Liver (tissue), 9 donors: ENCODE results near the gene KLKB1. TPM values are rescaled to one million over a fixed set of nuclear protein-coding genes. Genes with fewer than 3 reads are reported as not detected.

Experiments
- DNase-seq: peaks from one replicate; pipeline ENCODE4 v3.0.0-alpha.2; 2017; ENCODE audit warnings: low spot score
- H3K27ac ChIP-seq, 2 donors: one replicate each; pipeline ENCODE4 v1.7.0; 2013; ENCODE audit warnings: inconsistent platforms in 2 of 2, low read length in 2 of 2, control low read depth in 1 of 2, low read depth in 1 of 2, mild to moderate bottlenecking in 1 of 2
- H3K27me3 ChIP-seq, 4 donors: one replicate each; pipeline versions ENCODE4 v1.6.1 to v1.7.0; 2013; ENCODE audit warnings: low read length in 3 of 4, inconsistent platforms in 1 of 4, mild to moderate bottlenecking in 1 of 4, moderate library complexity in 1 of 4; ENCODE audit not compliant: control insufficient read depth in 4 of 4, insufficient read depth in 4 of 4
- H3K36me3 ChIP-seq, 4 donors: one replicate each; pipeline versions ENCODE4 v1.6.1 to v1.7.0; 2013; ENCODE audit warnings: low read length in 3 of 4, mild to moderate bottlenecking in 3 of 4, low read depth in 1 of 4, moderate library complexity in 1 of 4; ENCODE audit not compliant: control insufficient read depth in 4 of 4, insufficient read depth in 3 of 4
- H3K4me1 ChIP-seq, 4 donors: one replicate each; pipeline versions ENCODE4 v1.6.1 to v1.7.0; 2013; ENCODE audit warnings: low read length in 3 of 4, mild to moderate bottlenecking in 3 of 4, moderate library complexity in 1 of 4; ENCODE audit not compliant: control insufficient read depth in 4 of 4, insufficient read depth in 4 of 4
- H3K4me3 ChIP-seq, 3 donors: one replicate each; pipeline versions ENCODE4 v1.6.1 to v1.7.0; 2013; ENCODE audit warnings: low read length in 3 of 3, control low read depth in 1 of 3, low read depth in 1 of 3, mild to moderate bottlenecking in 1 of 3
- H3K9ac ChIP-seq, 2 donors: one replicate each; pipeline ENCODE4 v1.7.0; 2013; ENCODE audit warnings: low read length in 2 of 2, mild to moderate bottlenecking in 2 of 2, moderate library complexity in 2 of 2, control low read depth in 1 of 2, low read depth in 1 of 2
- H3K9me3 ChIP-seq, 4 donors: one replicate each; pipeline versions ENCODE4 v1.6.1 to v1.7.0; 2013; ENCODE audit warnings: low read length in 3 of 4; ENCODE audit not compliant: control insufficient read depth in 4 of 4
- ATF3 ChIP-seq: IDR thresholded peaks from 2 replicates; pipeline ENCODE4 v1.6.1; 2016; ENCODE audit warnings: antibody characterized with exemption
- CTCF ChIP-seq: fragments of 150-350 bp; IDR thresholded peaks from 2 replicates; pipeline ENCODE4 v1.5.1; 2017; ENCODE audit warnings: improper control_type of control experiment, low read depth, low read length; ENCODE audit not compliant: missing input control
- EGR1 ChIP-seq, 2 donors: IDR thresholded peaks; 2 replicates each; pipeline ENCODE4 v1.6.1; 2016 to 2018; ENCODE audit warnings: antibody characterized with exemption in 2 of 2, low read depth in 2 of 2
- FOXA1 ChIP-seq: IDR thresholded peaks from 2 replicates; pipeline ENCODE4 v1.6.1; 2016; ENCODE audit warnings: antibody characterized with exemption
- FOXA2 ChIP-seq: IDR thresholded peaks from 2 replicates; pipeline ENCODE4 v1.6.1; 2016; ENCODE audit warnings: antibody characterized with exemption
- GABPA ChIP-seq, 2 donors: IDR thresholded peaks in 1 of 2; conservative IDR thresholded peaks in 1 of 2; 2 replicates each; pipeline ENCODE4 v1.6.1; 2016; ENCODE audit warnings: antibody characterized with exemption in 2 of 2, mild to moderate bottlenecking in 1 of 2, moderate library complexity in 1 of 2
- HNF4A ChIP-seq, 2 donors: conservative IDR thresholded peaks; 2 replicates each; pipeline ENCODE4 v1.6.1; 2016; ENCODE audit warnings: antibody characterized with exemption in 2 of 2, mild to moderate bottlenecking in 2 of 2
- HNF4G ChIP-seq: IDR thresholded peaks from 2 replicates; pipeline ENCODE4 v1.6.1; 2016; ENCODE audit warnings: antibody characterized with exemption
- JUND ChIP-seq, 2 donors: IDR thresholded peaks; 2 replicates each; pipeline ENCODE4 v1.6.1; 2016; ENCODE audit warnings: antibody characterized with exemption in 2 of 2
- MAX ChIP-seq: IDR thresholded peaks from 2 replicates; pipeline ENCODE4 v1.6.1; 2016; ENCODE audit warnings: antibody characterized with exemption
- NR2F2 ChIP-seq: IDR thresholded peaks from 2 replicates; pipeline ENCODE4 v1.6.1; 2016; ENCODE audit warnings: antibody characterized with exemption
- RAD21 ChIP-seq, 2 donors: IDR thresholded peaks; 2 replicates each; pipeline ENCODE4 v1.6.1; 2016; ENCODE audit warnings: antibody characterized with exemption in 2 of 2, mild to moderate bottlenecking in 2 of 2
- REST ChIP-seq: IDR thresholded peaks from 2 replicates; pipeline ENCODE4 v1.6.1; 2016; ENCODE audit warnings: antibody characterized with exemption, mild to moderate bottlenecking
- RXRA ChIP-seq, 2 donors: IDR thresholded peaks; 2 replicates each; pipeline ENCODE4 v1.6.1; 2017 to 2018; ENCODE audit warnings: antibody characterized with exemption in 2 of 2, mild to moderate bottlenecking in 1 of 2
- SP1 ChIP-seq: IDR thresholded peaks from 2 replicates; pipeline ENCODE4 v1.6.1; 2018; ENCODE audit warnings: antibody characterized with exemption, mild to moderate bottlenecking
- TAF1 ChIP-seq: conservative IDR thresholded peaks from 2 replicates; pipeline ENCODE4 v1.6.1; 2016; ENCODE audit warnings: antibody characterized with exemption, mild to moderate bottlenecking
- YY1 ChIP-seq: IDR thresholded peaks from 2 replicates; pipeline ENCODE4 v1.6.1; 2016; ENCODE audit warnings: antibody characterized with exemption, mild to moderate bottlenecking
- ZBTB33 ChIP-seq: IDR thresholded peaks from 2 replicates; pipeline ENCODE4 v1.6.1; 2016; ENCODE audit warnings: antibody characterized with exemption
- WGBS: extraction: QIAGEN DNeasy Blood & Tissue Kit; methylation state at CpG from one replicate; pipeline ENCODE4 v1.1.7; 2013; 5-methylcytosine and 5-hydroxymethylcytosine counted together
- polyA plus RNA-seq, 2 donors: library from polyadenylated mRNA; stranded (reverse) in 1 of 2; unstranded in 1 of 2; fragments of 200-250 nt in 1 of 2; fragments of >200 nt in 1 of 2; fragmentation: Nextera tagmentation in 1 of 2; extraction: Ambion mirVana in 1 of 2; gene quantifications; one replicate each; pipeline versions ENCODE4 v1.2.1 to v1.2.3, GENCODE V29; 2013 to 2015
- total RNA-seq, 2 donors: library from RNA; depleted of rRNA; stranded (reverse); fragments of >200 nt; gene quantifications; one replicate each; pipeline ENCODE4 v1.2.3, GENCODE V29; 2014
- donor health status: healthy.
- donor health status: healthy.
- donor health status: healthy.
- donor health status: healthy.
- donor health status: healthy.

The KLKB1 gene
- total and polyA plus RNA-seq, 4 donors: 36.5 to 78.9 (median 60.2) TPM

GRCh38 chr4:186234367-186234766, 7.1 kb downstream of the KLKB1 start:
- TF ChIP-seq SP1: no peak
- TF ChIP-seq NR2F2: no peak
- no peak for TF ChIP-seq ATF3
- no peak for TF ChIP-seq HNF4A (conservative IDR thresholded peaks at IDR 0.05)
- no peak for TF ChIP-seq FOXA2
- TF ChIP-seq EGR1 (IDR thresholded peaks at IDR 0.05; ENCODE audit: low read depth in 2 of 2): no peak
- TF ChIP-seq RXRA (IDR thresholded peaks at IDR 0.05): no peak
- TF ChIP-seq JUND (IDR thresholded peaks at IDR 0.05): no peak
- no peak for TF ChIP-seq HNF4G
- no peak for TF ChIP-seq MAX
- no peak for TF ChIP-seq REST
- TF ChIP-seq YY1: no peak
- no peak for TF ChIP-seq CTCF
- no peak for TF ChIP-seq GABPA (IDR thresholded peaks at IDR 0.05 in 1 of 2, conservative IDR thresholded peaks at IDR 0.05 in 1 of 2)
- no peak for TF ChIP-seq RAD21 (IDR thresholded peaks at IDR 0.05)
- TF ChIP-seq FOXA1: no peak
- no peak for TF ChIP-seq TAF1
- TF ChIP-seq ZBTB33: no peak
- WGBS: 27% methylated on average over 2 of the region's 2 CpGs
- peaks cover 4 to 53% (median 24%) of the 10 kb centered on the region in 4 donors for H3K4me1 ChIP-seq
- no peaks in the 10 kb centered on the region for H3K27me3 ChIP-seq
- no peak for DNase-seq
- H3K9me3 ChIP-seq: no peaks in the 10 kb centered on the region
- H3K36me3 ChIP-seq: peaks cover 7 to 26% (median 15%) of the 10 kb centered on the region in 4 donors
- H3K27ac ChIP-seq: no peak overlapping the region
- H3K4me3 ChIP-seq: no peak overlapping the region
- H3K9ac ChIP-seq: no peak overlapping the region
